Measurements from ENCODE around the gene TTLL9. TPM values are rescaled to one million over a fixed set of nuclear protein-coding genes. Genes with fewer than 3 reads are reported as not detected.

The TTLL9 gene
- polyA plus RNA-seq, 3 donors, result 0.21 TPM; not detected in 2

DNA sequence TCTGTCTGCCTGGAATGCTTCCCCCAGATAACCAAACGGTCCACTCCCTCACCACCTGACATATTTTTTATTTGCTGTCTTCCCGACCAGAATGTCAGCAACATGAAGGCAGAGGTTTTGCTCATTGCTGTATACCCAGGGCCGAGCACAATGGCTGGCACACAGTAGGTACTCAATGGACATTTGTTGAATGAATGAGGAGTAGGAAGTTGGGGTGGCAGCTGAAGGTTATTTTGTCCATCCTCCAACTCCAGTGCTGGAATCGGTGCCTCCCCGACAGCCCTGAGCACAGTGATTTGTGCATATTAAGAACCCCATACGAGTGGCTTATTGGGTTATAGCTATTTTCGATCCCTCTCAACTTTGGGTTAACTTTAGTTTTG is 10.4 kb upstream of the TTLL9 start:
- TF ChIP-seq, protein P1, sequence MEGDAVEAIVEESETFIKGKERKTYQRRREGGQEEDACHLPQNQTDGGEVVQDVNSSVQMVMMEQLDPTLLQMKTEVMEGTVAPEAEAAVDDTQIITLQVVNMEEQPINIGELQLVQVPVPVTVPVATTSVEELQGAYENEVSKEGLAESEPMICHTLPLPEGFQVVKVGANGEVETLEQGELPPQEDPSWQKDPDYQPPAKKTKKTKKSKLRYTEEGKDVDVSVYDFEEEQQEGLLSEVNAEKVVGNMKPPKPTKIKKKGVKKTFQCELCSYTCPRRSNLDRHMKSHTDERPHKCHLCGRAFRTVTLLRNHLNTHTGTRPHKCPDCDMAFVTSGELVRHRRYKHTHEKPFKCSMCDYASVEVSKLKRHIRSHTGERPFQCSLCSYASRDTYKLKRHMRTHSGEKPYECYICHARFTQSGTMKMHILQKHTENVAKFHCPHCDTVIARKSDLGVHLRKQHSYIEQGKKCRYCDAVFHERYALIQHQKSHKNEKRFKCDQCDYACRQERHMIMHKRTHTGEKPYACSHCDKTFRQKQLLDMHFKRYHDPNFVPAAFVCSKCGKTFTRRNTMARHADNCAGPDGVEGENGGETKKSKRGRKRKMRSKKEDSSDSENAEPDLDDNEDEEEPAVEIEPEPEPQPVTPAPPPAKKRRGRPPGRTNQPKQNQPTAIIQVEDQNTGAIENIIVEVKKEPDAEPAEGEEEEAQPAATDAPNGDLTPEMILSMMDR (IDR thresholded peaks at IDR 0.05), result no peak
- Histone ChIP-seq H3K4me2 (replicated peaks; ENCODE audit: extremely low read depth, low read length, poor library complexity, severe bottlenecking) (no peak overlapping the region), H3K4me3 (replicated peaks in 1 of 3; ENCODE audit: low read depth in 2 of 3, low read length in 3 of 3) (no peak overlapping the region), H2AFZ (ENCODE audit: insufficient read depth, low read depth, low read length, poor library complexity, severe bottlenecking) (no peak overlapping the region), H3K36me3 (replicated peaks in 1 of 2; ENCODE audit: control insufficient read depth in 1 of 2, insufficient read depth in 2 of 2, low read length in 2 of 2) (no peaks in the 10 kb centered on the region), H3K27ac (ENCODE audit: low read depth in 1 of 2, low read length in 2 of 2) (no peak overlapping the region), H3K79me2 (ENCODE audit: insufficient read depth, low read length) (no peaks in the 10 kb centered on the region), H4K20me1 (ENCODE audit: insufficient read depth, low read length) (no peaks in the 10 kb centered on the region), H3K4me1 (ENCODE audit: control insufficient read depth in 1 of 2, insufficient read depth in 2 of 2, low read length in 2 of 2) (peaks cover 11 to 22% of the 10 kb centered on the region in 2 donors), H3K9me3 (replicated peaks in 1 of 2; ENCODE audit: control insufficient read depth in 1 of 2, insufficient read depth in 1 of 2, low read length in 2 of 2) (peaks cover 0 to 7% of the 10 kb centered on the region in 2 donors), H3K9ac (ENCODE audit: insufficient read depth, low read length, poor library complexity, severe bottlenecking) (no peak overlapping the region), H3K27me3 (ENCODE audit: control insufficient read depth in 2 of 2, insufficient read depth in 2 of 2, low read length in 2 of 2) (peaks cover 24 to 33% of the 10 kb centered on the region in 2 donors)
- Mint-ChIP-seq H3K4me1 (peaks cover 16% of the 10 kb centered on the region), H3K9me3 (peaks cover 0 to 9% (median 0%) of the 10 kb centered on the region in 7 donors), H3K27ac (no peak overlapping the region), H3K36me3 (peaks cover 0 to 3% of the 10 kb centered on the region in 2 donors), H3K4me3 (peak overlapping the region in 1 of 2 donors; percentile 70), H3K27me3 (ENCODE audit: low read depth in 3 of 3) (peaks cover 35 to 39% (median 35%) of the 10 kb centered on the region in 3 donors)
- WGBS (ENCODE audit: insufficient coverage), result 73% methylated on average over 3 of the region's 7 CpGs
- intact Hi-C loops (cut with micrococcal nuclease), result loop anchor here in 1 of 2 donors (10.0 kb wide), 1 partner anchor 235 kb away; no protein-coding TSS in a partner anchor
- no peak for DNase-seq

DNA sequence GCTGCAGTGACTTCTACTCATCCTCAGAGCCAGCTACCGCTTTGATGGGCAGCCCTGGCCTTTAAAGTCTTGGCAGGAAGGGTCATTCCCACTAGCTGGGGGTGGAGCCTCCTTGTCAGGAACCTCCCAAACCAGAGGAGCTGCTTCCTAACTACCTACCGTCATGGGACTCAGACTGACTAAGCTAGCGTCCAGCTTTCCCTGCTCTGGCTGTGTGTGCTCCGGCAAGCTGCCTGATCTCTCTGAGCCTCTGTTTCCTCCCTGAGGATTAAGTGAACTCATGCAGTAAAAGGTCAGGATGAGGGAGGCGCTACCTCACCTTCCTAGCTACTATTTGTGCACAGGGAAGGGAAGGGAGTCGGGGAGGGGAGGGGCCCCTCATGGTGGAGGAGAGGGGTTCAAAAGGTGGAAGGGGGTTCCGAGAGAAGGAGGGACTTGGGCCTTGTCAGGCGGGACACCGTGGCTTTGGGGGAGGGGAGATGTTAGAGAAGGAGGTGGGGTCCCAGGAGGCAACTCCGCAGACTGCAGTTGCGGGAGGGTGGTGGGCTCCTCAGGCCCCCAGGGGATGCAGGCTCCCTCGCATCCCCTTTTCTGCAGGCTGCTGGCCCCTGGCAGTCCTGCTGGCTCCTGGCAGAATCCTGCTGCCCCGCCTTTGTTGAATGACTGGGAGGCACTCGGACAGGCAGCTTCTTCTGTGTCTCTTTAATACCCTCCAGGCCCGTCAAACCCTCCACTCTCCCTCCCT is 9.9 kb upstream of the TTLL9 start:
- Histone ChIP-seq H3K27ac (ENCODE audit: low read depth in 1 of 2, low read length in 2 of 2) (no peak overlapping the region), H2AFZ (ENCODE audit: insufficient read depth, low read depth, low read length, poor library complexity, severe bottlenecking) (peak overlapping the region; percentile 62), H3K4me2 (replicated peaks; ENCODE audit: extremely low read depth, low read length, poor library complexity, severe bottlenecking) (peak overlapping the region; percentile 72), H3K9ac (ENCODE audit: insufficient read depth, low read length, poor library complexity, severe bottlenecking) (peak overlapping the region; percentile 52), H3K4me3 (replicated peaks in 1 of 3; ENCODE audit: low read depth in 2 of 3, low read length in 3 of 3) (peak overlapping the region in 1 of 3 experiments; percentile 67), H3K4me1 (ENCODE audit: control insufficient read depth in 1 of 2, insufficient read depth in 2 of 2, low read length in 2 of 2) (peaks cover 11 to 22% of the 10 kb centered on the region in 2 donors), H3K79me2 (ENCODE audit: insufficient read depth, low read length) (no peaks in the 10 kb centered on the region), H3K27me3 (ENCODE audit: control insufficient read depth in 2 of 2, insufficient read depth in 2 of 2, low read length in 2 of 2) (peaks cover 24 to 33% of the 10 kb centered on the region in 2 donors), H3K36me3 (replicated peaks in 1 of 2; ENCODE audit: control insufficient read depth in 1 of 2, insufficient read depth in 2 of 2, low read length in 2 of 2) (no peaks in the 10 kb centered on the region), H3K9me3 (replicated peaks in 1 of 2; ENCODE audit: control insufficient read depth in 1 of 2, insufficient read depth in 1 of 2, low read length in 2 of 2) (peaks cover 0 to 7% of the 10 kb centered on the region in 2 donors), H4K20me1 (ENCODE audit: insufficient read depth, low read length) (no peaks in the 10 kb centered on the region)
- TF ChIP-seq, protein P1 (IDR thresholded peaks at IDR 0.05), result no peak
- Mint-ChIP-seq H3K36me3 (peaks cover 0 to 3% of the 10 kb centered on the region in 2 donors), H3K4me3 (peak overlapping the region; percentile 45 to 70), H3K4me1 (peaks cover 16% of the 10 kb centered on the region), H3K9me3 (peaks cover 0 to 9% (median 0%) of the 10 kb centered on the region in 7 donors), H3K27ac (no peak overlapping the region), H3K27me3 (ENCODE audit: low read depth in 3 of 3) (peaks cover 35 to 39% (median 35%) of the 10 kb centered on the region in 3 donors)
- WGBS (ENCODE audit: insufficient coverage), result 48% methylated on average over 11 of the region's 15 CpGs
- no peak for DNase-seq
- intact Hi-C loops (cut with micrococcal nuclease), result no loop called here

All from CD14-positive monocyte (primary cell).